H9 (cell line): ENCODE measurements around the gene APOC1. TPM values are rescaled to one million over a fixed set of nuclear protein-coding genes. Genes with fewer than 3 reads are reported as not detected.

Source experiments
- DNase-seq: peaks from one replicate; pipeline ENCODE4 v3.0.0-alpha.2; 2017
- H2AFZ ChIP-seq: one replicate; pipeline ENCODE4 v1.6.1; 2013; ENCODE audit warnings: mild to moderate bottlenecking, low read length, control low read depth, moderate library complexity
- H2AK5ac ChIP-seq: 2 replicates; pipeline ENCODE4 v1.6.1; 2013; ENCODE audit warnings: low read length, control low read depth, mixed read lengths; ENCODE audit not compliant: insufficient read length
- H2BK120ac ChIP-seq: one replicate; pipeline ENCODE4 v1.6.1; 2013; ENCODE audit warnings: low read depth, mild to moderate bottlenecking, low read length, control low read depth, inconsistent platforms; ENCODE audit not compliant: poor library complexity, severe bottlenecking
- H2BK12ac ChIP-seq: 2 replicates; pipeline ENCODE4 v1.6.1; 2013; ENCODE audit warnings: low read length, control low read depth, mixed read lengths, low read depth; ENCODE audit not compliant: insufficient read length
- H2BK15ac ChIP-seq: 2 replicates; pipeline ENCODE4 v1.6.1; 2013; ENCODE audit warnings: low read depth, low read length, control low read depth
- H2BK20ac ChIP-seq: one replicate; pipeline ENCODE4 v1.6.1; 2013; ENCODE audit warnings: low read depth, mild to moderate bottlenecking, low read length, control low read depth, inconsistent platforms; ENCODE audit not compliant: poor library complexity, severe bottlenecking
- H2BK5ac ChIP-seq: 2 replicates; pipeline ENCODE4 v1.6.1; 2013; ENCODE audit warnings: low read length, control low read depth, mixed read lengths; ENCODE audit not compliant: insufficient read length
- H3K14ac ChIP-seq: 2 replicates; pipeline ENCODE4 v1.6.1; 2013; ENCODE audit warnings: low read length, control low read depth; ENCODE audit not compliant: insufficient read depth
- H3K18ac ChIP-seq: 2 replicates; pipeline ENCODE4 v1.6.1; 2013; ENCODE audit warnings: low read depth, mild to moderate bottlenecking, mixed read lengths, low read length, control low read depth; ENCODE audit not compliant: insufficient read length
- H3K23ac ChIP-seq: 2 replicates; pipeline ENCODE4 v1.6.1; 2013; ENCODE audit warnings: low read length, control low read depth, mixed read lengths, low read depth; ENCODE audit not compliant: insufficient read length
- H3K23me2 ChIP-seq: 2 replicates; pipeline ENCODE4 v1.6.1; 2013; ENCODE audit warnings: low read depth, mild to moderate bottlenecking, mixed read lengths, low read length, control low read depth; ENCODE audit not compliant: insufficient read length, poor library complexity, severe bottlenecking
- H3K27ac ChIP-seq: 2 replicates; pipeline ENCODE4 v1.5.1; 2013; ENCODE audit warnings: low read length, control low read depth, mixed read lengths, low read depth; ENCODE audit not compliant: insufficient read length
- H3K27me3 ChIP-seq: 2 replicates; pipeline ENCODE4 v1.6.1; 2013; ENCODE audit warnings: low read length, control low read depth, inconsistent platforms; ENCODE audit not compliant: insufficient read depth
- H3K4ac ChIP-seq: 2 replicates; pipeline ENCODE4 v1.6.1; 2013; ENCODE audit warnings: low read depth, mild to moderate bottlenecking, control low read depth, inconsistent platforms, low read length, moderate library complexity
- H3K4me1 ChIP-seq: 2 replicates; pipeline ENCODE4 v1.6.1; 2013; ENCODE audit warnings: low read length, control low read depth, inconsistent platforms; ENCODE audit not compliant: insufficient read depth
- H3K4me2 ChIP-seq: 2 replicates; pipeline ENCODE4 v1.6.1; 2013; ENCODE audit warnings: low read length, control low read depth, mixed read lengths; ENCODE audit not compliant: insufficient read length, insufficient read depth
- H3K56ac ChIP-seq: 2 replicates; pipeline ENCODE4 v1.6.1; 2013; ENCODE audit warnings: low read depth, mild to moderate bottlenecking, mixed read lengths, low read length, control low read depth; ENCODE audit not compliant: insufficient read length
- H3K79me1 ChIP-seq: 2 replicates; pipeline ENCODE4 v1.6.1; 2013; ENCODE audit warnings: low read depth, mild to moderate bottlenecking, moderate library complexity, low read length, control low read depth, inconsistent platforms; ENCODE audit not compliant: insufficient read depth, poor library complexity, severe bottlenecking
- H3K79me2 ChIP-seq: 2 replicates; pipeline ENCODE4 v1.6.1; 2013; ENCODE audit warnings: low read length, control low read depth, inconsistent platforms; ENCODE audit not compliant: insufficient read depth
- H3K9ac ChIP-seq: 2 replicates; pipeline ENCODE4 v1.6.1; 2013; ENCODE audit warnings: low read length, control low read depth, mixed read lengths; ENCODE audit not compliant: insufficient read length; ENCODE audit errors: extremely low read depth
- H3K9me3 ChIP-seq: one replicate; pipeline ENCODE4 v1.6.1; 2013; ENCODE audit warnings: low read depth, low read length, inconsistent platforms; ENCODE audit not compliant: control insufficient read depth
- H3T11ph ChIP-seq: one replicate; pipeline ENCODE4 v1.6.1; 2013; ENCODE audit warnings: mild to moderate bottlenecking, low read length, control low read depth, inconsistent platforms
- H4K20me1 ChIP-seq: one replicate; pipeline ENCODE4 v1.6.1; 2013; ENCODE audit not compliant: control insufficient read depth, insufficient read length, insufficient read depth
- H4K5ac ChIP-seq: 2 replicates; pipeline ENCODE4 v1.6.1; 2013; ENCODE audit warnings: low read depth, mild to moderate bottlenecking, mixed read lengths, low read length, control low read depth; ENCODE audit not compliant: insufficient read length
- H4K8ac ChIP-seq: replicated peaks from 2 replicates; pipeline ENCODE4 v1.6.1; 2013; ENCODE audit warnings: low read length, control low read depth, mixed read lengths, low read depth; ENCODE audit not compliant: insufficient read length
- H4K91ac ChIP-seq: 2 replicates; pipeline ENCODE4 v1.6.1; 2013; ENCODE audit warnings: low read depth, mild to moderate bottlenecking, moderate library complexity, mixed read lengths, low read length, control low read depth; ENCODE audit not compliant: insufficient read length
- H3K27ac Mint-ChIP-seq, 3 experiments: 2 replicates in 2 of 3; 3 replicates in 1 of 3; pipeline ENCODE4 v1.8.0; 2020 to 2021; ENCODE audit warnings: mixed read lengths in 3 of 3, mild to moderate bottlenecking in 1 of 3, moderate library complexity in 1 of 3
- H3K27me3 Mint-ChIP-seq: 2 replicates; pipeline ENCODE4 v1.8.0; 2021; ENCODE audit warnings: low read depth, mild to moderate bottlenecking, moderate library complexity, mixed read lengths
- H3K36me3 Mint-ChIP-seq, 3 experiments: 2 replicates in 2 of 3; 3 replicates in 1 of 3; pipeline ENCODE4 v1.8.0; 2020 to 2021; ENCODE audit warnings: low read depth in 3 of 3, mixed read lengths in 3 of 3; ENCODE audit not compliant: insufficient read depth in 1 of 3
- H3K4me1 Mint-ChIP-seq, 2 experiments: 2 replicates each; pipeline ENCODE4 v1.8.0; 2020; ENCODE audit warnings: mixed read lengths in 2 of 2
- H3K4me3 Mint-ChIP-seq, 2 experiments: 2 replicates in 1 of 2; 3 replicates in 1 of 2; pipeline ENCODE4 v1.8.0; 2020 to 2021; ENCODE audit warnings: mild to moderate bottlenecking in 2 of 2, mixed read lengths in 2 of 2, moderate library complexity in 1 of 2
- H3K9me3 Mint-ChIP-seq, 2 experiments: 2 replicates in 1 of 2; 3 replicates in 1 of 2; pipeline ENCODE4 v1.8.0; 2020; ENCODE audit warnings: mild to moderate bottlenecking in 2 of 2, mixed read lengths in 2 of 2, moderate library complexity in 1 of 2
- WGBS: extraction: QIAGEN DNeasy Blood & Tissue Kit; methylation state at CpG from one replicate; pipeline ENCODE4 v1.1.7; 2013; ENCODE audit warnings: missing lambda C conversion rate, low lambda C conversion rate, mixed read lengths; ENCODE audit not compliant: insufficient read length; ENCODE audit errors: extremely low coverage; 5-methylcytosine and 5-hydroxymethylcytosine counted together
- total RNA-seq: library from RNA; stranded (reverse); gene quantifications from 2 replicates; pipeline ENCODE4 v1.2.1, GENCODE V29; 2021
- TF ChIP-seq, protein P1 (sequence below): fragments of 200-600 bp; sonication (generic); conservative IDR thresholded peaks from 3 replicates; pipeline ENCODE4 v1.8.0; 2021; ENCODE audit warnings: antibody characterized with exemption, mild to moderate bottlenecking

Gene APOC1
- total RNA-seq, 1 experiment from 2014 or later = 78.1 TPM

DNA sequence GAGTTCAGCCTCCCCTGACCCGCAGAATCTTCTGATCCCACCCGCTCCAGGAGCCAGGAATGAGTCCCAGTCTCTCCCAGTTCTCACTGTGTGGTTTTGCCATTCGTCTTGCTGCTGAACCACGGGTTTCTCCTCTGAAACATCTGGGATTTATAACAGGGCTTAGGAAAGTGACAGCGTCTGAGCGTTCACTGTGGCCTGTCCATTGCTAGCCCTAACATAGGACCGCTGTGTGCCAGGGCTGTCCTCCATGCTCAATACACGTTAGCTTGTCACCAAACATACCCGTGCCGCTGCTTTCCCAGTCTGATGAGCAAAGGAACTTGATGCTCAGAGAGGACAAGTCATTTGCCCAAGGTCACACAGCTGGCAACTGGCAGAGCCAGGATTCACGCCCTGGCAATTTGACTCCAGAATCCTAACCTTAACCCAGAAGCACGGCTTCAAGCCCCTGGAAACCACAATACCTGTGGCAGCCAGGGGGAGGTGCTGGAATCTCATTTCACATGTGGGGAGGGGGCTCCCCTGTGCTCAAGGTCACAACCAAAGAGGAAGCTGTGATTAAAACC lies 9.9 kb upstream of the APOC1 start:
- H2BK120ac ChIP-seq = no peak overlapping the region
- DNase-seq = peak; percentile 68
- H3K4me2 ChIP-seq = no peak overlapping the region
- H2BK15ac ChIP-seq = no peak overlapping the region
- TF ChIP-seq, protein P1, sequence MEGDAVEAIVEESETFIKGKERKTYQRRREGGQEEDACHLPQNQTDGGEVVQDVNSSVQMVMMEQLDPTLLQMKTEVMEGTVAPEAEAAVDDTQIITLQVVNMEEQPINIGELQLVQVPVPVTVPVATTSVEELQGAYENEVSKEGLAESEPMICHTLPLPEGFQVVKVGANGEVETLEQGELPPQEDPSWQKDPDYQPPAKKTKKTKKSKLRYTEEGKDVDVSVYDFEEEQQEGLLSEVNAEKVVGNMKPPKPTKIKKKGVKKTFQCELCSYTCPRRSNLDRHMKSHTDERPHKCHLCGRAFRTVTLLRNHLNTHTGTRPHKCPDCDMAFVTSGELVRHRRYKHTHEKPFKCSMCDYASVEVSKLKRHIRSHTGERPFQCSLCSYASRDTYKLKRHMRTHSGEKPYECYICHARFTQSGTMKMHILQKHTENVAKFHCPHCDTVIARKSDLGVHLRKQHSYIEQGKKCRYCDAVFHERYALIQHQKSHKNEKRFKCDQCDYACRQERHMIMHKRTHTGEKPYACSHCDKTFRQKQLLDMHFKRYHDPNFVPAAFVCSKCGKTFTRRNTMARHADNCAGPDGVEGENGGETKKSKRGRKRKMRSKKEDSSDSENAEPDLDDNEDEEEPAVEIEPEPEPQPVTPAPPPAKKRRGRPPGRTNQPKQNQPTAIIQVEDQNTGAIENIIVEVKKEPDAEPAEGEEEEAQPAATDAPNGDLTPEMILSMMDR = peak; percentile 68
- no peak overlapping the region for H3K4ac ChIP-seq
- Mint-ChIP-seq H3K36me3 (peaks cover 28 to 68% (median 58%) of the 10 kb centered on the region in 3 experiments; a peak in 6 of 7 replicates), H3K27me3 (no peaks in the 10 kb centered on the region), H3K4me3 (peak overlapping the region; percentile 92 to 99; a peak in 3 of 5 replicates), H3K4me1 (peaks cover 11 to 27% of the 10 kb centered on the region in 2 experiments), H3K27ac (peak overlapping the region in 2 of 3 experiments; percentile 44 to 76; a peak in 3 of 7 replicates), H3K9me3 (no peaks in the 10 kb centered on the region)
- H3K27ac ChIP-seq = no peak overlapping the region
- H2BK5ac ChIP-seq = no peak overlapping the region
- H4K8ac ChIP-seq = no peak overlapping the region
- no peak overlapping the region for H3K23ac ChIP-seq
- no CpG with 5 or more reads among the region's 12 CpGs for WGBS
- H2BK20ac ChIP-seq = no peak overlapping the region
- no peak overlapping the region for H3K9ac ChIP-seq
- no peak overlapping the region for H3K14ac ChIP-seq
- no peak overlapping the region for H2BK12ac ChIP-seq
- H2AFZ ChIP-seq = no peak overlapping the region
- H3K56ac ChIP-seq = no peak overlapping the region
- H3T11ph ChIP-seq = no peak overlapping the region
- H3K9me3 ChIP-seq = no peaks in the 10 kb centered on the region
- no peaks in the 10 kb centered on the region for H3K23me2 ChIP-seq
- no peak overlapping the region for H4K5ac ChIP-seq
- H3K18ac ChIP-seq = no peak overlapping the region
- H4K20me1 ChIP-seq = no peaks in the 10 kb centered on the region
- H3K79me1 ChIP-seq = no peaks in the 10 kb centered on the region
- no peaks in the 10 kb centered on the region for H3K27me3 ChIP-seq
- H3K79me2 ChIP-seq = no peaks in the 10 kb centered on the region; the same call in 1 of the 2 replicates
- no peaks in the 10 kb centered on the region for H3K4me1 ChIP-seq
- no peak overlapping the region for H4K91ac ChIP-seq
- H2AK5ac ChIP-seq = no peak overlapping the region
